KOPT-K1 (cell line): ENCODE measurements around the gene MYRF.

Experiments
- H3K27ac ChIP-seq: fragments of 200-600 bp; sonication (generic); 2 replicates; pipeline ENCODE4 v1.5.1; 2016; ENCODE audit warnings: antibody characterized with exemption, mild to moderate bottlenecking, low read depth, low read length; ENCODE audit not compliant: poor library complexity, severe bottlenecking
- H3K36me3 ChIP-seq: fragments of 200-600 bp; sonication (generic); 2 replicates; pipeline ENCODE4 v1.5.1; 2017; ENCODE audit warnings: antibody characterized with exemption, mild to moderate bottlenecking, low read length, moderate library complexity; ENCODE audit not compliant: insufficient read depth
- H3K9me3 ChIP-seq: fragments of 200-600 bp; sonication (generic); 2 replicates; pipeline ENCODE4 v1.5.1; 2017; ENCODE audit warnings: antibody characterized with exemption, low read length, mild to moderate bottlenecking; ENCODE audit not compliant: insufficient read depth, poor library complexity, severe bottlenecking

The MYRF gene

DNA sequence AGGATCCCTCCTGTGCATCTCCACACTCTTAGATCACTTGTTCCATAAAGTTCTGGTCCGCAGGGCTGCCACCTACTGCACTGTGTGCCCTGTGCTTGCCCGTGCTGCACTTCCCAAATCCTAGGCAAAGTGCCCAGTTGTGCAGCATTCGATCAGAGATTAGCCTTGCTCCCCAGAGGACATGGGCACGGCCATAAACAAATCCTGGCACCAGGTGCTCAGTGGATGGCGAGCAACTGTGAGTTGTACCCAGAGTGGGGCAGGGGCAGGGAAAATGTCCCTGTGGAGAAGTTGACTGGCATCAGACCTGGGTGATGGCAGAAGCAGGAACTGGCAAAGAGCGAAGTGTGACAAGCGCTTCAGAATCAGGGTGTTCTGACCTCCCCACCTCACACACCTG is 80.3 kb downstream of the MYRF start:
- peaks cover 57% of the 10 kb centered on the region for H3K36me3 ChIP-seq
- peak overlapping the region; percentile 100 for H3K27ac ChIP-seq
- H3K9me3 ChIP-seq = no peaks in the 10 kb centered on the region

DNA sequence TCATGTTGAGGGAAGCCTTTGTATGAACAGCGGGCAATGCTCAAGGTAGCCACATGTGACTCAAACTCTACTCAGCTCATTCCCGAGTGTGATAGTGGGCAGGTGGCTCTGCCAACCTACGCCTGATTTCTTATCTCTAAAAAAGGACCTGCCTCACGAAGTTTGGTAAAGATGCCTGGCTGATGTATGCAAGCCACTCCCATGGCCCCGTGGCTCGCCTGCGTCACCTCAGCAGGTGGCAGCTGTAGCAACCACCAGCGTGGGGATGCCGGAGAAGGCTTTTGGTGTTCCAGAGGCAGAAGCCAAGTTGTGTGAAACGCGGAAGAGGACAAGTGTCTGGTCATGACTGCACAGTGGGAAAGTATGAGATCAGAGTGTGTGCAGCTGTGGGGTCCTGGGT is 81.0 kb downstream of the MYRF start:
- peaks cover 64% of the 10 kb centered on the region for H3K36me3 ChIP-seq
- no peaks in the 10 kb centered on the region for H3K9me3 ChIP-seq
- H3K27ac ChIP-seq = peak overlapping the region; percentile 100

GRCh38 chr11:61833926-61834277 is 81.5 kb downstream of the MYRF start:
- Histone ChIP-seq H3K9me3 (no peaks in the 10 kb centered on the region), H3K27ac (peak overlapping the region; percentile 100), H3K36me3 (peaks cover 68% of the 10 kb centered on the region)

GRCh38 chr11:61834278-61835048 is 82.0 kb downstream of the MYRF start:
- peaks cover 68% of the 10 kb centered on the region for H3K36me3 ChIP-seq
- H3K9me3 ChIP-seq = no peaks in the 10 kb centered on the region
- peak overlapping the region; percentile 100 for H3K27ac ChIP-seq

DNA sequence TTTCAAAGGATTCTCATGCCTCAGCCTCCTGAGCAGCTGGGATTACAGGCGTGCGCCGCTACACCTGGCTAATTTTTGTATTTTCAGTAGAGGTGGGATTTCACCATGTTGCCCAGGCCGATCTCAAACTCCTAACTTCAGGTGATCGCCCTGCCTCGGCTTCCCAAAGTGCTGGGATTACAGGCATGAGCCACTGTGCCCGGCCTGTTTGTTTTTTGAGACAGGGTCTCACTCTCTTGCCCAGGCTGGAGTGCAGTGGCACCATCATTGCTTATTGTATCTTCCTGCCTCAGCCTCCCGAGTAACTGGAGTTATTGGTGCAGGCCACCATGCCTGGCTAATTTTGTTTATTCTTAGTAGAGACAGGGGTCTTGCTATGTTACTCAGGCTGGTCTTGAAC is 83.8 kb downstream of the MYRF start:
- H3K9me3 ChIP-seq = no peaks in the 10 kb centered on the region
- H3K36me3 ChIP-seq = peaks cover 71% of the 10 kb centered on the region
- peak overlapping the region; percentile 100 for H3K27ac ChIP-seq

GRCh38 chr11:61837411-61838005 is 85.1 kb downstream of the MYRF start:
- H3K36me3 ChIP-seq = peaks cover 73% of the 10 kb centered on the region
- H3K9me3 ChIP-seq = no peaks in the 10 kb centered on the region
- peak overlapping the region; percentile 30 for H3K27ac ChIP-seq
